Limb (tissue), 2 donors: ENCODE data around the gene CCDC8.
"Not testable (repeated sequence)": the region's sequence is repeated elsewhere in the genome, so short reads cannot be mapped to it uniquely, and the experiment has no call there.

Experiments used
- DNase-seq, 2 donors: peaks; one replicate each; pipeline ENCODE4 v3.0.0-alpha.2; 2016; ENCODE audit errors: extremely low spot score in 2 of 2

The CCDC8 gene

GRCh38 chr19:46428239-46429135, 15.1 kb upstream of the CCDC8 start, which contains the start of gene PNMA8C:
Gene PNMA8C, minus strand, starts transcription at chr19:46428936. Its CDS starts 577 bp downstream, at chr19:46428359.
- DNase-seq: peak; percentile 78 to 85

GRCh38 chr19:46427518-46428045, 14.2 kb upstream of the CCDC8 start:
- no peak for DNase-seq

GRCh38 chr19:46426506-46427162, 13.3 kb upstream of the CCDC8 start:
- peak; percentile 91 to 93 for DNase-seq

- no peak for DNase-seq
These were observed 12.7 kb upstream of the CCDC8 start for GRCh38 chr19:46426035-46426505.

- DNase-seq: no peak
These were observed 9.8 kb upstream of the CCDC8 start for GRCh38 chr19:46423188-46423587.

GRCh38 chr19:46422344-46422743, 9.0 kb upstream of the CCDC8 start:
- DNase-seq: no peak

GRCh38 chr19:46420056-46420455, 6.7 kb upstream of the CCDC8 start:
- no peak for DNase-seq

- peak; percentile 91 to 96 for DNase-seq
These were observed 2.7 kb upstream of the CCDC8 start for GRCh38 chr19:46415804-46416709.

- not testable (repeated sequence) for DNase-seq
These were observed 1.5 kb upstream of the CCDC8 start for GRCh38 chr19:46414899-46415298.

GRCh38 chr19:46412650-46413261, 608 bp downstream of the CCDC8 start:
- DNase-seq: no peak

- DNase-seq: no peak
These were observed 1.3 kb downstream of the CCDC8 start for GRCh38 chr19:46411925-46412649.

GRCh38 chr19:46411088-46411924, 2.1 kb downstream of the CCDC8 start:
- no peak for DNase-seq

GRCh38 chr19:46410205-46411087, 2.9 kb downstream of the CCDC8 start:
- DNase-seq: no peak

GRCh38 chr19:46409191-46409590, 4.2 kb downstream of the CCDC8 start:
- no peak for DNase-seq

GRCh38 chr19:46408664-46409039, 4.7 kb downstream of the CCDC8 start:
- DNase-seq: peak in 1 of 2 donors; percentile 64

GRCh38 chr19:46407856-46408663, 5.3 kb downstream of the CCDC8 start:
- DNase-seq: no peak

- no peak for DNase-seq
These were observed 6.4 kb downstream of the CCDC8 start for GRCh38 chr19:46406976-46407375.
